ENCODE measurements around the gene CLDN2.
A peak's percentile ranks its signal among the peaks of the same experiment; 100 is the strongest.

The CLDN2 gene

DNA sequence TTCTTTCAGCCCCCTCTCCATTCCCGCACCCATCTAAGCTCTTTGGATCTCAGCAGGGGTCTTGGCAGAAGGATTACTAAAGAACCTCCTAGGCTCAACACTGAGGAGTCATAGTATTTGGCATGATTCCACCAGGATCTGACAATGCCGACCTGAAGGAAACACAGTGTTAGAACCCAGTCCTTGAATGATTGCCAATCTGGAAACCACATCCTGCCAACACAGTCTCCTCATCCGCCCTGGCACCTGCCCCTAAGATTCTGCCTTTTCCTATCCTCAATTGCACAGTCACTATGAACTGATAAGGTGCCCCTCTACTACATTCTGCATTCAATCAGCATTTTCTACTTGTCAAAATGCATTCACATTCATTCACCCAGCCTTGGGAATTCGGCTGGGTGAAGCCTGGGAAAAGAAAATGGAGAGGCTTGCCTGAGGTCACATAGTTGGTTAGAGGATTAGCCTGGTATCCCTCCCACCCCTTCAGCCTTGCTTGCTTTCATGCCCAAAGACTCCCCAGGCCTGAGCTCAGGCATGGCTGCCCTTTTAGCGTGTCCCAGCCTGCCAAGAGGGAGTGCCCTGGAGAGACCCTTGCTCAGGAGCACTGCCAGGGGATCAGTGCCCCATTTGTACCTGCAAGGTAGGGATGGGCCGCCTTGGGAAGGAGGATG, 2.2 kb upstream of the CLDN2 start:
- TF ChIP-seq, protein P1, sequence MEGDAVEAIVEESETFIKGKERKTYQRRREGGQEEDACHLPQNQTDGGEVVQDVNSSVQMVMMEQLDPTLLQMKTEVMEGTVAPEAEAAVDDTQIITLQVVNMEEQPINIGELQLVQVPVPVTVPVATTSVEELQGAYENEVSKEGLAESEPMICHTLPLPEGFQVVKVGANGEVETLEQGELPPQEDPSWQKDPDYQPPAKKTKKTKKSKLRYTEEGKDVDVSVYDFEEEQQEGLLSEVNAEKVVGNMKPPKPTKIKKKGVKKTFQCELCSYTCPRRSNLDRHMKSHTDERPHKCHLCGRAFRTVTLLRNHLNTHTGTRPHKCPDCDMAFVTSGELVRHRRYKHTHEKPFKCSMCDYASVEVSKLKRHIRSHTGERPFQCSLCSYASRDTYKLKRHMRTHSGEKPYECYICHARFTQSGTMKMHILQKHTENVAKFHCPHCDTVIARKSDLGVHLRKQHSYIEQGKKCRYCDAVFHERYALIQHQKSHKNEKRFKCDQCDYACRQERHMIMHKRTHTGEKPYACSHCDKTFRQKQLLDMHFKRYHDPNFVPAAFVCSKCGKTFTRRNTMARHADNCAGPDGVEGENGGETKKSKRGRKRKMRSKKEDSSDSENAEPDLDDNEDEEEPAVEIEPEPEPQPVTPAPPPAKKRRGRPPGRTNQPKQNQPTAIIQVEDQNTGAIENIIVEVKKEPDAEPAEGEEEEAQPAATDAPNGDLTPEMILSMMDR (IDR thresholded peaks at IDR 0.05; ENCODE audit: low read length, missing control alignments) = no peak
- peak; percentile 82 for DNase-seq (ENCODE audit: low read depth)
- no peak overlapping the region for H3K4me3 ChIP-seq (replicated peaks; ENCODE audit: low read depth, low read length)

DNA sequence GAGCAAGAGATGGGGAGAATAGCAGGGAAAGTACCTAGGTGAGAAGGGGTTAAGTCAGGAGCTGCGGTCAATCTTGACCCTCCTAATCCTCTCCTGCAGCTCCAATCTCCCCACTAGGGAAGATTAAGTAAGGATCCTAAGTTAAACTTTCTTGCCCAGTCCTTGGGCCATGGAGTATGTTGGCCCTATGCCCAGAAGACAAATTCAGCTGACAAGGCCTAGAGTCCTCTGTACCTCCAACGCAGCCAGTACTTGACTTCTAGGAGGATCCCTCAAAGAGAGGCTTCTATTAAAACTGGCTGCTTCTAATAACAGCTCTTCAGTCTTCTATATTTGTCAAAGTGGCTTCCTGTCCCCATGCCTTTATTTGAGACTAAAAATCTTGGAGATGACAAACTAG, 1.4 kb downstream of the CLDN2 start:
- DNase-seq (ENCODE audit: low read depth) = no peak
- no peak overlapping the region for H3K4me3 ChIP-seq (replicated peaks; ENCODE audit: low read depth, low read length)
- TF ChIP-seq, protein P1 (IDR thresholded peaks at IDR 0.05; ENCODE audit: low read length, missing control alignments) = no peak

DNA sequence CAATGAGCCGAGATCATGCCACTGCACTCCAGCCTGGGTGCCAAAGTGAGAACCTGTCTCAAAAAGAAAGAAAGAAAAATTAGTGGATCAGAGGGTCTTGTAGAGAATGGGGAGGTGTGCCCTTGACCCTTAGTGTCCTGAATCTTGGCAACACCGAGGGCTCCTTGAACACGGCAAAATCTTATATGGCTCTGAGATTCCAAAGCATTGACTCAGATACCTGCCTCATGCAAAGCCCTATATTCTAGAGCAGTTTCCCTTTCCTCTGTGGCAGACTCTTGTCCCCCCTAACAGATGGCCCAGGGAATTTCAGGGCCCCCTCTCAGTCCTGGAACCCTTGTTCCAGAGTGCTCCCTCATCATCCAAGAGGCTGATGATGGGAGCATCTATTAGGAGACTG, 6.8 kb downstream of the CLDN2 start:
- no peak for DNase-seq (ENCODE audit: low read depth)
- TF ChIP-seq, protein P1 (IDR thresholded peaks at IDR 0.05; ENCODE audit: low read length, missing control alignments) = no peak
- no peak overlapping the region for H3K4me3 ChIP-seq (replicated peaks; ENCODE audit: low read depth, low read length)

- peak; percentile 11 for DNase-seq (ENCODE audit: low read depth)
- TF ChIP-seq, protein P1 (IDR thresholded peaks at IDR 0.05; ENCODE audit: low read length, missing control alignments) = no peak
- no peak overlapping the region for H3K4me3 ChIP-seq (replicated peaks; ENCODE audit: low read depth, low read length)
These were observed 7.5 kb downstream of the CLDN2 start for GRCh38 chrX:106927700-106928099.

DNA sequence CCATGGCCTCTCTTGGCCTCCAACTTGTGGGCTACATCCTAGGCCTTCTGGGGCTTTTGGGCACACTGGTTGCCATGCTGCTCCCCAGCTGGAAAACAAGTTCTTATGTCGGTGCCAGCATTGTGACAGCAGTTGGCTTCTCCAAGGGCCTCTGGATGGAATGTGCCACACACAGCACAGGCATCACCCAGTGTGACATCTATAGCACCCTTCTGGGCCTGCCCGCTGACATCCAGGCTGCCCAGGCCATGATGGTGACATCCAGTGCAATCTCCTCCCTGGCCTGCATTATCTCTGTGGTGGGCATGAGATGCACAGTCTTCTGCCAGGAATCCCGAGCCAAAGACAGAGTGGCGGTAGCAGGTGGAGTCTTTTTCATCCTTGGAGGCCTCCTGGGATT, 8.0 kb downstream of the CLDN2 start:
- TF ChIP-seq, protein P1 (IDR thresholded peaks at IDR 0.05; ENCODE audit: low read length, missing control alignments) = no peak

GRCh38 chrX:106931831-106932491, 11.8 kb downstream of the CLDN2 start:
- H3K4me3 ChIP-seq (replicated peaks; ENCODE audit: low read depth, low read length) = no peak overlapping the region
- DNase-seq (ENCODE audit: low read depth) = no peak
- TF ChIP-seq, protein P1 (IDR thresholded peaks at IDR 0.05; ENCODE audit: low read length, missing control alignments) = no peak

More for the DNA sequence above, 8.0 kb downstream of the CLDN2 start:
- DNase-seq (ENCODE audit: low read depth) = no peak
- no peak overlapping the region for H3K4me3 ChIP-seq (replicated peaks; ENCODE audit: low read depth, low read length)

Data from fibroblast of pulmonary artery (primary cell).